IPS DF 4.7 (cell line): ENCODE results near the gene SRSF7.

Experiments
- DNase-seq: peaks from one replicate; pipeline ENCODE4 v3.0.0-alpha.2; 2013; ENCODE audit warnings: low spot score; ENCODE audit errors: extremely low read depth

SRSF7 gene

DNA sequence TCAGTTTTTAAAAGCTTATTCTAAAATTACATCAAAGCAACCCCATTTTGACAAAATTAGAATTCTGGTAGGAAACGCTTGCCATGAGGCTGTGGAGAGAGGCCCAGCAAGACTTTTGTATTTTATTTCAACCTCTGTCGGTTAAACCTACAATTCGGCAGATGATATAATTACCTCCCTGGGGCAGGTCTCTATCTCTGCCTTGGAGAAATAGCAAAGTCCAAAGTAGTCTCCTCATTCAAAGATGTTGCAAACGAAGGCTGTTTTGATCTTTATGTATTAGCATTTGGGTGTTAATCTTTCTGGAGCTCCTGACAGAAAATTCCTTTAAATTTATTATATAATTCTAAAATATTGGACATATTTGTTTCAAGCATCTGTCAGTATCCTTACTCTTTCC lies 49.6 kb downstream of the SRSF7 start:
- DNase-seq, result no peak

DNA sequence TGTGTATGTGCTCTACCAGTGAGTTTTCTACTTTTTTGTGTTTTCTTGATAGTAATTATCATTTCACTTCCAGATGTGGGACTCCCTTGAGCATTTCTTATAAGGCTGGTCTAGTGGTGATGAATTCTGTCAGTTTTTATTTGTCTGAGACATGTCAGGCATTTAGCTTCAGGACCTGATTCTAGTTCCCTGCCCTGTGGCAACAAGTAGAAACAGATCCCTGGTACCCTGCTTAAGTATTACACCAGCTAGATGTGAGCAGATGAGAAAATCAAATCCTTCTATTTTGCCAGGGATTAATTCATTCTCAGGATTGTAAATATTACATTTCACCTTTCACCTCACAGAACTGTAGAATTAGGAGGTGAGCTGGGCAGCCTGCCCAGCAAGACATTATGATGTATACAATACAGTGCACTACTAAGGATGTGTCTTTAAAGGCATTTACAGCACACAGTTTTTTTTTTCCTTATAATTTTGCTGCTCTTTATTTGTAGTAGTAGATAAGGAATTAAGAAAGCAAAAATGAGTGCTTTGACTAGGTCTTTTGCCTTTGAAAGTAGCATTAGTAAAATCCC lies 50.2 kb downstream of the SRSF7 start:
- no peak for DNase-seq

DNA sequence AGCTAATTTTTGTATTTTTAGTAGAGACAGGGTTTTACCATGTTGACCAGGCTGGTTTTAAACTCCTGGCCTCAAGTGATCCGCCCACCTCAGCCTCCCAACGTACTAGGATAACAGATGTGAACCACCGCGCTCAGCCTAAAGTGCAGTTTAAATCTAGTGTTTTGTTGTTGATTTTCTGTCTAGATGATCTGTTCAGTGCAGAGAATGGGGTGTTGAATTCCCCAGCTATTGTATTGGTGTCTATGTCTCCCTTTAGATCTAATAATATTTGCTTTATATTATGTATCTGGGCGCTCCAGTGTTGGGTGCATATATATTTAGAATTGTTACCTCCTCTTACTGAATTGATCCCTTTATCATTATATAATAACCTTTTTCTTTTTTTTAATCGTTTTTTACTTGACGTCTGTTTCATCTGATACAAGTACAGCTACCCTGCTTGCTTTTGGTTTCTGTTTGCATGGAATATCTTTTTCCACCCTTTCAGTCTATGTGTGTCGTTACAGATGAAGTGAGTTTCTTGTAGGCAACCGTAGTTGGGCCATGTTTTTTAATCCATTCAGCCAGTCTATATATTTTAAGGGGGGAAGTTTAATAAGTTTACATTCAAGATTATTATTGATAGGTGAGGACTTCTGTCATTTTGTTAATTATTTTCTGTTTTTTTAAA lies 50.9 kb downstream of the SRSF7 start:
- DNase-seq, result no peak

DNA sequence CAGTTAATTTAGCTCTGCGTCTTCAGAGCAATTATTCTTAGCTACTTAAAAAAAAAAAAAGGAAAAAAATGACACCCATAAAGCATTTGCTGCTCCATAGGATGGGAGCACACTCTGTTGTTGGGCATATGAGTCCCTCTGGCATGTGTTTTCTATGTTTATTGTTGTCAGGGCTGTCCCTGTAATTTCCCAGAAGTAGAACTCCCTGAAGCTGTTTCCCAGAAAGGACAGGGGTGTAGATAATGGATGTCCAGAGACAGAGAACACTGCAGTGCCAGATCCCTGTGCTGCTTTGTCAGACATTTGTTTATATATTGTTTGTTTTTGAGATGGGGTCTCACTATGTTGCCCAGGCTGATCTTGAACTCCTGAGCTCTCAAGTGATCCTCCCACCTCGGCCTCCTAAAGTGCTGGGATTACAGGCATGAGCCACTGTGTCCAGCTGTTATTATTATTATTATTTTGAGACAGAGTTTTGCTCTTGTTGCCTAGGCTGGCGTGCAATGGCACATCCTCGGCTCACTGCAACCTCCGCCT lies 52.6 kb downstream of the SRSF7 start:
- no peak for DNase-seq

DNA sequence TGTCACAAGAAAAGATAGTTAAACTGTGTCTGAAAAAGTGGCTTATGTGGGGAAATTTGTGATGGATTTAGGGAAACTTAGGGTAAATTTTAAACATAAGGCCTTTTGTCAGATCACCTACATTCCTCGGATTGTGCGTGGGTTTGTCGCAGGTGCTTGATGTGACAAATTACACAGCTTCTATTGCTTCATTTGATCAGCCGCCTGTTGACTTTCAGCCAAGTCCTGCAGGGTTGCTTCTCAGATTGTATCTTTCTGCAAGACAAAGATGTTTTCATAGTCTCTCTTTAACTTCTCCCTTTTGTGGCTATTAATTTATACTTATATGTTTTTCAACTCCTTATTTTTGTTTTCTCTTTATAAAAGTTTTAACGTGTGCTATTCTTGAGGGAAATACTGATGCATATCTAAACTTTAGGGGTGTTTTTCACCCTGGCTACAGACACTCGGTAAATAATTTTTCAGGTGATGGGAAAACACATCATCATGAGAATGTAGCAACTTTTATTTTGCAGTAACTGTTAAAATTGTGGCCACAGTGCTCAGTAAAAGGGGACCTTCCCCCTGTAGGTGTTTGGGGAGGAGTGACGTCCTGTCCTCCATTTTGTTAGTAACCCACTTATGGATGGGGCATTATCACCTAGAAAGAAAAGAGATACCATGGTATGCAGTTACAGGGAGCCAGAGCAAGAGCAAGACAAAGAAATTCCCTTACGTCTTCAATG lies 53.9 kb downstream of the SRSF7 start:
- no peak for DNase-seq
